ENCODE measurements around the gene AKR1A1.
"Not testable (repeated sequence)": the region's sequence is repeated elsewhere in the genome, so short reads cannot be mapped to it uniquely, and the experiment has no call there.

The AKR1A1 gene

GRCh38 chr1:45570631-45571030 lies 20.0 kb downstream of the AKR1A1 start:
- no peak for DNase-seq

GRCh38 chr1:45573231-45573804 lies 22.7 kb downstream of the AKR1A1 start:
- DNase-seq: no peak

- DNase-seq: no peak
Measured at GRCh38 chr1:45574105-45574626, 23.5 kb downstream of the AKR1A1 start.

- peak; percentile 100 for DNase-seq
Measured at GRCh38 chr1:45583264-45583665, 32.6 kb downstream of the AKR1A1 start.

GRCh38 chr1:45583666-45584350 lies 33.2 kb downstream of the AKR1A1 start, which contains the start of gene NASP:
Gene NASP, plus strand, starts transcription at chr1:45584041. Its CDS starts 106 bp downstream, at chr1:45584147.
- DNase-seq: peak; percentile 97

GRCh38 chr1:45584351-45585109 lies 33.9 kb downstream of the AKR1A1 start:
- peak; percentile 97 for DNase-seq

GRCh38 chr1:45585110-45585426 lies 34.4 kb downstream of the AKR1A1 start:
- DNase-seq: no peak

GRCh38 chr1:45585496-45586075 lies 35.0 kb downstream of the AKR1A1 start:
- DNase-seq: no peak

- DNase-seq: no peak
Measured at GRCh38 chr1:45586769-45587168, 36.1 kb downstream of the AKR1A1 start.

GRCh38 chr1:45589861-45590260 lies 39.2 kb downstream of the AKR1A1 start:
- DNase-seq: no peak

GRCh38 chr1:45594412-45594811 lies 43.8 kb downstream of the AKR1A1 start:
- no peak for DNase-seq

- not testable (repeated sequence) for DNase-seq
Measured at GRCh38 chr1:45596765-45597164, 46.1 kb downstream of the AKR1A1 start.

GRCh38 chr1:45604239-45604638 lies 53.6 kb downstream of the AKR1A1 start:
- no peak for DNase-seq

- DNase-seq: no peak
Measured at GRCh38 chr1:45607404-45608074, 56.9 kb downstream of the AKR1A1 start.

GRCh38 chr1:45608175-45609156 lies 57.8 kb downstream of the AKR1A1 start:
- DNase-seq: no peak

- DNase-seq: no peak
Measured at GRCh38 chr1:45610589-45611226, 60.1 kb downstream of the AKR1A1 start.

GRCh38 chr1:45612941-45613579 lies 62.4 kb downstream of the AKR1A1 start:
- DNase-seq: no peak

GRCh38 chr1:45615885-45616284 lies 65.3 kb downstream of the AKR1A1 start:
- no peak for DNase-seq

GRCh38 chr1:45617618-45618017 lies 67.0 kb downstream of the AKR1A1 start:
- no peak for DNase-seq

- no peak for DNase-seq
Measured at GRCh38 chr1:45619149-45619921, 68.7 kb downstream of the AKR1A1 start.

Data from NCI-H1092 treated with DMSO at 0.1 percent for 48 hours (cell line).